SK-N-SH treated with all-trans-retinoic acid at 6 μM for 48 hours (cell line): ENCODE measurements around the gene DYNLT1.

Experiments
- ATAC-seq: fragments of 200-7000 bp; cut with Tn5 transposase; 3 replicates; pipeline ENCODE4 v1.9.1; 2020; ENCODE audit warnings: mild to moderate bottlenecking, moderate library complexity
- BACH2 ChIP-seq: fragments of 250-450 bp; sonication (Bioruptor Pico); IDR thresholded peaks from 2 replicates; pipeline ENCODE4 v1.9.0; 2021; ENCODE audit warnings: mild to moderate bottlenecking, borderline replicate concordance
- CREB5 ChIP-seq: fragments of 250-450 bp; sonication (Bioruptor Pico); IDR thresholded peaks from 2 replicates; pipeline ENCODE4 v1.5.1; 2020; ENCODE audit warnings: low read depth, mild to moderate bottlenecking, moderate library complexity
- CSDC2 ChIP-seq: fragments of 250-450 bp; sonication (Bioruptor Pico); IDR thresholded peaks from 2 replicates; pipeline ENCODE4 v1.5.0; 2020; ENCODE audit warnings: mild to moderate bottlenecking, moderate library complexity
- CSRNP3 ChIP-seq: fragments of 250-450 bp; sonication (Bioruptor Pico); IDR thresholded peaks from 2 replicates; pipeline ENCODE4 v1.5.1; 2021; ENCODE audit warnings: mild to moderate bottlenecking, moderate library complexity
- ESRRG ChIP-seq: fragments of 250-450 bp; sonication (Bioruptor Pico); IDR thresholded peaks from 2 replicates; pipeline ENCODE4 v1.6.1; 2021; ENCODE audit warnings: mild to moderate bottlenecking
- GLIS3 ChIP-seq: fragments of 250-450 bp; sonication (Bioruptor Pico); IDR thresholded peaks from 2 replicates; pipeline ENCODE4 v1.5.0; 2020; ENCODE audit warnings: mild to moderate bottlenecking, moderate library complexity
- ISL1 ChIP-seq: fragments of 250-450 bp; sonication (Bioruptor Pico); IDR thresholded peaks from 2 replicates; pipeline ENCODE4 v2.1.2; 2022; ENCODE audit warnings: mild to moderate bottlenecking, moderate library complexity
- OSR1 ChIP-seq: fragments of 250-450 bp; sonication (Bioruptor Pico); IDR thresholded peaks from 2 replicates; pipeline ENCODE4 v1.8.0; 2022; ENCODE audit warnings: moderate library complexity, mild to moderate bottlenecking, inconsistent platforms
- PATZ1 ChIP-seq: fragments of 250-450 bp; sonication (Bioruptor Pico); IDR thresholded peaks from 2 replicates; pipeline ENCODE4 v1.8.0; 2020; ENCODE audit warnings: mild to moderate bottlenecking, moderate library complexity, borderline replicate concordance
- POU6F1 ChIP-seq: fragments of 250-450 bp; sonication (Bioruptor Pico); IDR thresholded peaks from 2 replicates; pipeline ENCODE4 v1.8.0; 2021; ENCODE audit warnings: low read depth, mild to moderate bottlenecking, moderate library complexity, borderline replicate concordance
- PPARA ChIP-seq: fragments of 250-450 bp; sonication (Bioruptor Pico); IDR thresholded peaks from 2 replicates; pipeline ENCODE4 v1.5.0; 2020; ENCODE audit warnings: mild to moderate bottlenecking, borderline replicate concordance
- RARB ChIP-seq: fragments of 250-450 bp; sonication (Bioruptor Pico); IDR thresholded peaks from 2 replicates; pipeline ENCODE4 v1.8.0; 2021; ENCODE audit warnings: mild to moderate bottlenecking, moderate library complexity
- SNAI2 ChIP-seq: fragments of 250-450 bp; sonication (Bioruptor Pico); IDR thresholded peaks from 2 replicates; pipeline ENCODE4 v1.5.0; 2020; ENCODE audit warnings: mild to moderate bottlenecking, moderate library complexity
- TCF4 ChIP-seq: fragments of 250-450 bp; sonication (Bioruptor Pico); IDR thresholded peaks from 2 replicates; pipeline ENCODE4 v1.8.0; 2021; ENCODE audit warnings: mild to moderate bottlenecking, moderate library complexity, borderline replicate concordance
- TOX ChIP-seq: fragments of 250-450 bp; sonication (Bioruptor Pico); IDR thresholded peaks from 2 replicates; pipeline ENCODE4 v1.8.0; 2021; ENCODE audit warnings: mild to moderate bottlenecking, moderate library complexity, borderline replicate concordance
- TSHZ2 ChIP-seq: fragments of 250-450 bp; sonication (Bioruptor Pico); IDR thresholded peaks from 2 replicates; pipeline ENCODE4 v1.5.0; 2020; ENCODE audit warnings: mild to moderate bottlenecking, moderate library complexity
- ZC3H10 ChIP-seq: fragments of 250-450 bp; sonication (Bioruptor Pico); IDR thresholded peaks from 2 replicates; pipeline ENCODE4 v1.5.1; 2021; ENCODE audit warnings: mild to moderate bottlenecking, moderate library complexity
- ZFP3 ChIP-seq: fragments of 250-450 bp; sonication (Bioruptor Pico); IDR thresholded peaks from 2 replicates; pipeline ENCODE4 v1.5.0; 2020; ENCODE audit warnings: mild to moderate bottlenecking, moderate library complexity
- ZNF565 ChIP-seq: fragments of 450-650 bp; formaldehyde crosslinking; conservative IDR thresholded peaks from 2 replicates; pipeline ENCODE4 v1.5.0; 2020; ENCODE audit warnings: low read depth, mild to moderate bottlenecking, moderate library complexity
- ZNF70 ChIP-seq: fragments of 450-650 bp; formaldehyde crosslinking; IDR thresholded peaks from 2 replicates; pipeline ENCODE4 v1.5.0; 2020; ENCODE audit warnings: mild to moderate bottlenecking, moderate library complexity
- ZNF8 ChIP-seq: fragments of 450-650 bp; formaldehyde crosslinking; IDR thresholded peaks from 2 replicates; pipeline ENCODE4 v1.5.0; 2020; ENCODE audit warnings: mild to moderate bottlenecking, moderate library complexity

DYNLT1 gene

GRCh38 chr6:158644231-158645063, at the start of gene DYNLT1:
TSS of gene DYNLT1 (minus strand) at chr6:158644743. CDS start at chr6:158644708, 35 bp downstream.
- TF ChIP-seq TCF4 (CRISPR knock-in tag) (no peak), CREB5 (no peak), CSDC2 (CRISPR knock-in tag) (0 out of 2 replicates have a peak, but pooled peaks have one; percentile 71), TSHZ2 (CRISPR knock-in tag) (no peak), ZNF70 (CRISPR knock-in tag) (no peak), ZFP3 (CRISPR knock-in tag) (no peak; the same call in 1 of the 2 replicates), SNAI2 (CRISPR knock-in tag) (no peak), ESRRG (CRISPR knock-in tag) (no peak), ZC3H10 (CRISPR knock-in tag) (no peak), ISL1 (CRISPR knock-in tag) (no peak), GLIS3 (CRISPR knock-in tag) (0 out of 2 replicates have a peak, but pooled peaks have one; percentile 4), CSRNP3 (CRISPR knock-in tag) (no peak), ZNF8 (no peak), POU6F1 (CRISPR knock-in tag) (0 out of 2 replicates have a peak, but pooled peaks have one; percentile 28), ZNF565 (CRISPR knock-in tag) (0 out of 2 replicates have a peak, but pooled peaks have one; percentile 65)
- peak; percentile 80 for ATAC-seq

GRCh38 chr6:158688860-158689259, 44.3 kb upstream of the DYNLT1 start:
- ATAC-seq, result no peak
- TF ChIP-seq ISL1 (CRISPR knock-in tag) (no peak), ZNF8 (no peak), ZC3H10 (CRISPR knock-in tag) (no peak), PPARA (no peak), CSRNP3 (CRISPR knock-in tag) (no peak), ZFP3 (CRISPR knock-in tag) (no peak), TOX (CRISPR knock-in tag) (no peak), RARB (CRISPR knock-in tag) (no peak), PATZ1 (CRISPR knock-in tag) (no peak), OSR1 (CRISPR knock-in tag) (no peak), ZNF70 (CRISPR knock-in tag) (no peak), POU6F1 (CRISPR knock-in tag) (no peak), TCF4 (CRISPR knock-in tag) (no peak), TSHZ2 (CRISPR knock-in tag) (no peak), BACH2 (no peak), ESRRG (CRISPR knock-in tag) (no peak), CSDC2 (CRISPR knock-in tag) (no peak)
